Pancreas (tissue), 10 donors: ENCODE results near the gene FIP1L1. TPM values are rescaled to one million over a fixed set of nuclear protein-coding genes. Genes with fewer than 3 reads are reported as not detected.

ENCODE experiments used
- ATAC-seq, 4 donors: fragments of 200-7000 bp; cut with Tn5 transposase; one replicate each; pipeline versions ENCODE4 v1.8.0 to v1.9.1; 2020; ENCODE audit warnings: mild to moderate bottlenecking in 4 of 4, moderate library complexity in 4 of 4
- DNase-seq, 6 donors: peaks; one replicate each; pipeline ENCODE4 v3.0.0-alpha.2; 2020
- FAIRE-seq: peaks from 2 replicates; lab custom pipeline; 2012; peaks lifted over from hg19 to GRCh38; lab: Jason Lieb, UNC
- H3K27ac ChIP-seq, 4 donors: fragments of 200-600 bp; sonication (generic); 1 replicate in 3 of 4; 2 replicates in 1 of 4; pipeline versions ENCODE4 v1.5.0 to v1.8.0; 2020
- H3K27me3 ChIP-seq, 4 donors: fragments of 200-600 bp; one replicate each; pipeline ENCODE4 v1.8.0; 2021
- H3K36me3 ChIP-seq, 3 donors: fragments of 200-600 bp; sonication (generic) in 1 of 3; one replicate each; pipeline versions ENCODE4 v1.5.0 to v1.8.0; 2020 to 2021
- H3K4me1 ChIP-seq, 3 donors: fragments of 200-600 bp; one replicate each; pipeline ENCODE4 v1.8.0; 2021
- H3K4me3 ChIP-seq, 4 donors: fragments of 200-600 bp; sonication (generic) in 2 of 4; one replicate each; pipeline versions ENCODE4 v1.5.0 to v1.8.0; 2020 to 2021
- H3K9me3 ChIP-seq, 4 donors: fragments of 200-600 bp; one replicate each; pipeline ENCODE4 v1.8.0; 2021
- WGBS, 2 donors: extraction: QIAGEN DNeasy Blood & Tissue Kit; methylation state at CpG; one replicate each; pipeline ENCODE4 v1.1.7; 2013; 5-methylcytosine and 5-hydroxymethylcytosine counted together
- intact Hi-C, 3 donors: fragments of 100-400 bp; cut with DNase I; formaldehyde crosslinking; loops; one replicate each; pipeline versions ENCODE4 v1.11.1 to v1.14.2; 2022
- polyA plus RNA-seq, 2 donors: library from polyadenylated mRNA; stranded (reverse); fragments of 200-250 nt; gene quantifications; one replicate each; pipeline ENCODE4 v1.2.3, GENCODE V29; 2013
- total RNA-seq, 6 donors: library from RNA; stranded (reverse); fragmentation: NEBNext Ultra II Directional in 4 of 6; extraction: Animal tissue kit (Norgen Biotek cat#: 25700) in 4 of 6; gene quantifications; one replicate each; pipeline versions ENCODE4 v1.2.1 to v1.2.4, GENCODE V29; 2021 to 2023
- TF ChIP-seq, protein P1 (sequence below), 4 donors: fragments of 200-600 bp; sonication (generic) in 3 of 4; IDR thresholded peaks; one replicate each; pipeline versions ENCODE4 v1.5.0 to v1.8.0; 2021; ENCODE audit warnings: antibody characterized with exemption in 4 of 4
- donor health status: healthy with polysubstance abuse.
- donor health status: DM: no; HTN: no; CAD: no; lungs with moderate emphysema.
- donor health status: DM: no; HTN: no; CAD: no.
- donor health status: control.
- donor health status: control.
- donor health status: Bipolar disorder and iron deficiency.
- donor health status: DM: yes; HTN: yes; CAD: no.
- donor health status: DM: no; HTN: no; CAD: no.
- donor health status: DM: no; HTN: no; CAD: no.
- donor health status: DM: yes; HTN: yes; CAD: no.

Gene FIP1L1
- total and polyA plus RNA-seq, 8 donors = 10.0 to 27.8 (median 18.0) TPM

DNA sequence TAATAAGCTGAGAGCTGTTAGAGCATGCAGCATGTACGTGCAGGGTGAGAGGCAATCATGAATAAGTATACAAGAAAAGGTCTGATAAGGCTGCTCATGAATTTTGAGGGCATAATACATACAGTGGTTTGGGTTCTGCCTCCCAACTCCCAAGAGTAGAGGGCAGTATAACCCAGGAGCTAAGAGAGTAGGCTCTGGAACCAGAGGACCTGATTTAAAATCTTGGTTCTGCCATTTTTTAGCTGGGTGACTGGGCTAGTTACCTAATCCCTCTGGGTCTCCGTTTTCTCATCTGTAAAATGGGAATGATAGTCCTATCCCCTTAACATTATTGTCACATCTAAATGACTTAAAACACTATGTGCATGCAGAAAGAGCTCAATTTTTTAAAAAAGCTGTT, 128.5 kb downstream of the FIP1L1 start:
- ATAC-seq (no peak), FAIRE-seq (no peak), DNase-seq (no peak)
- Histone ChIP-seq H3K27me3 (no peaks in the 10 kb centered on the region), H3K36me3 (peaks cover 0 to 10% (median 6%) of the 10 kb centered on the region in 3 donors), H3K9me3 (no peaks in the 10 kb centered on the region), H3K27ac (no peak overlapping the region), H3K4me1 (no peaks in the 10 kb centered on the region), H3K4me3 (no peak overlapping the region)
- 90 to 93% methylated on average over 2 of the region's 2 CpGs for WGBS, 2 donors
- intact Hi-C loops = no loop called here
- TF ChIP-seq, protein P1, sequence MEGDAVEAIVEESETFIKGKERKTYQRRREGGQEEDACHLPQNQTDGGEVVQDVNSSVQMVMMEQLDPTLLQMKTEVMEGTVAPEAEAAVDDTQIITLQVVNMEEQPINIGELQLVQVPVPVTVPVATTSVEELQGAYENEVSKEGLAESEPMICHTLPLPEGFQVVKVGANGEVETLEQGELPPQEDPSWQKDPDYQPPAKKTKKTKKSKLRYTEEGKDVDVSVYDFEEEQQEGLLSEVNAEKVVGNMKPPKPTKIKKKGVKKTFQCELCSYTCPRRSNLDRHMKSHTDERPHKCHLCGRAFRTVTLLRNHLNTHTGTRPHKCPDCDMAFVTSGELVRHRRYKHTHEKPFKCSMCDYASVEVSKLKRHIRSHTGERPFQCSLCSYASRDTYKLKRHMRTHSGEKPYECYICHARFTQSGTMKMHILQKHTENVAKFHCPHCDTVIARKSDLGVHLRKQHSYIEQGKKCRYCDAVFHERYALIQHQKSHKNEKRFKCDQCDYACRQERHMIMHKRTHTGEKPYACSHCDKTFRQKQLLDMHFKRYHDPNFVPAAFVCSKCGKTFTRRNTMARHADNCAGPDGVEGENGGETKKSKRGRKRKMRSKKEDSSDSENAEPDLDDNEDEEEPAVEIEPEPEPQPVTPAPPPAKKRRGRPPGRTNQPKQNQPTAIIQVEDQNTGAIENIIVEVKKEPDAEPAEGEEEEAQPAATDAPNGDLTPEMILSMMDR (IDR thresholded peaks at IDR 0.05) = no peak

DNA sequence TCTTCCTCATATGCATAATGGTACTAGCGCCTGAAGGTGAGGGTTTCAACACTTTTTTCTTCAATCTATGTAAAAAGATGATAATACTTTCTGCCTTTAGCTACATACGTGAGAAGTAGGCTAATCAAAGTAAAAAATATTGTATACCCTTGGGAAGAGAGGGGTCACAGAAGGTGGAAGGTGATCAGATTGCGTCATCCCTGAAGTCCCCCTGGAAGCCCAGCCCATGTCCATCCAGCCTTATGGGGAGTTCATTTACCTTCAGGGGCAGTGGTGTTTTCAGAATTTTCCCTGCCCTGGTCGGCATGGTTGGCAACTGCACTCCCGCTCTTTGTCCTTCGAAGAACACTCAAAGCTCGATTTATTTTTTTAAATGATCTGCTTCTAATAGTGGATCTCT, 129.6 kb downstream of the FIP1L1 start:
- no peaks in the 10 kb centered on the region for H3K9me3 ChIP-seq
- TF ChIP-seq, protein P1 (IDR thresholded peaks at IDR 0.05) = no peak
- WGBS, 2 donors = 93% methylated on average over 7 of the region's 7 CpGs
- no peak overlapping the region for H3K27ac ChIP-seq
- no peaks in the 10 kb centered on the region for H3K4me1 ChIP-seq
- H3K27me3 ChIP-seq = no peaks in the 10 kb centered on the region
- no peak for DNase-seq
- intact Hi-C loops = no loop called here
- ATAC-seq = peak in 1 of 4 donors; percentile 15
- no peak for FAIRE-seq
- H3K4me3 ChIP-seq = no peak overlapping the region
- H3K36me3 ChIP-seq = peaks cover 0 to 10% (median 6%) of the 10 kb centered on the region in 3 donors

DNA sequence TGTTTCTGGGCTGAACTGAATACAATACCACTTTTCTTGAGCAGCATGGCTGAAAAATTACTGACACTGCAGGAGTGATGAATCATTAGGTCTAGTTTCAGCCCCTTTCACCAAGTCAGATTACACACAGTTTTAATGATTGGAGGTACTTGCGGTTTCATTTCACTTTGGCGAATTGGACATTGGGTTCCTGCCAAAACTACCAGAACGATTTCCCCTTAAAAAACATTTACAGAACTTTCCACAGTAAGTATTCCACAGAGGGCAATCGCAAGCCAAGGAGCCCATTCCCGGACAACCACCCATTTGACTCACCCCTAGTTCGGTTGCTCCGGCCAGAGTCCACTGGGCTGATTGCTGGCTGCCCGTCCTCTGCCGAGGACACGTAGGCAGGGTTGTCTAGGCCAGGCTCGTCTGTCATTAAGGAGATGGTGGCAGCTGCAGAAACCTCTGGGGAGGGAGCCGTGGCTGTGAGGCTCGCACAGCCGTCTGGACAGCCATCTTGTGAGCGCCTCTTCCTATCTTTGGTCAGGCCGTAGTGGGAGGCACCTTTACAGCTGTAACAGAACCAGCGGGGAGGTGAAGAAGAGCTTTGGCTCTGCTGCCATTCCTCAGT, 130.3 kb downstream of the FIP1L1 start:
- Histone ChIP-seq H3K36me3 (peaks cover 0 to 10% (median 6%) of the 10 kb centered on the region in 3 donors), H3K27ac (peak overlapping the region in 1 of 4 donors; percentile 59), H3K4me1 (no peaks in the 10 kb centered on the region), H3K4me3 (no peak overlapping the region), H3K9me3 (no peaks in the 10 kb centered on the region), H3K27me3 (no peaks in the 10 kb centered on the region)
- FAIRE-seq = no peak
- DNase-seq = peak in 1 of 6 donors; percentile 42
- WGBS, 2 donors = 81 to 85% methylated on average over 17 of the region's 17 CpGs
- ATAC-seq = peak in 3 of 4 donors; percentile 42 to 77 (median 69)
- intact Hi-C loops = no loop called here
- TF ChIP-seq, protein P1 (IDR thresholded peaks at IDR 0.05) = no peak

DNA sequence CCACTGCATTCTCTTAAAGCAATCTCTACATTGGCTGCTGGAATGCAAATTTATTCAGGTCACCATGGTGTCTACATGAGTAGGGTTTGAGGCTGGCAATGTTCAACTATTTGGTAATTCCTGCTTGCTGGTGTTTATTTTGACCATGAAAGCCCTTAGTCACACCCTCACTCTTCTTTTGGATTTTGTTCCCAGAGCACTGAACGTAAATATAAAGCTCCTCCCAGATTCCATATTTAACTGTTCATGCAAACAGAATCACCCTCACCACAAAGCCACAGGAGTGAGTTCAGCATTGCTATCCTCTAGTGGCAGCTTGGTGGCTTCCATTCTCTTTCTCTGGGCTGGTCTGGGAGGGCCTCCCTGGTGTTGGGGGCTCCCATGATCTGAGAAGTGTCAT, 131.0 kb downstream of the FIP1L1 start:
- no peaks in the 10 kb centered on the region for H3K27me3 ChIP-seq
- H3K9me3 ChIP-seq = no peaks in the 10 kb centered on the region
- peaks cover 0 to 10% (median 6%) of the 10 kb centered on the region in 3 donors for H3K36me3 ChIP-seq
- H3K4me1 ChIP-seq = no peaks in the 10 kb centered on the region
- intact Hi-C loops = no loop called here
- no peak overlapping the region for H3K27ac ChIP-seq
- no peak overlapping the region for H3K4me3 ChIP-seq
- WGBS, 2 donors = 80 to 84% methylated on average over 1 of the region's 1 CpG
- DNase-seq (no peak), ATAC-seq (no peak), FAIRE-seq (no peak)
- TF ChIP-seq, protein P1 (IDR thresholded peaks at IDR 0.05) = no peak

DNA sequence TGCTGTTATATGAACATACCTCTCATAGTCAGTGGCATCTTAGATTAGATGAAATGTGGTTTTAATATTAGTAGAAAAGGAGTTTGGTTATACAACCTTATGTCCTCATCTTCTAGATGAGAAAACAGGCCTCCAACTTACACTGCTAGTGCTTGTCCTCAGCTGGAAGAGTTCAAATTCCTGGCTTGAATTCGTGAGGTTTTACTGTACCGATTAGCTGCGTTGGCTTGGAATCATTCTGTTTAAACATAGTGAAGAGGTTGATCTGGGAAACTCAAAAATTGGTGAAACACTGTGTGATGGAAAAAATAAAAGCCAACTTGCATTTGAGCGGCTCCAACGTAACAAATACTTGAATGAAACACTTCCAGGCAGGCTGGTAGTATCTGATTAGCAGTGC, 132.9 kb downstream of the FIP1L1 start:
- intact Hi-C loops = no loop called here
- DNase-seq (no peak), FAIRE-seq (no peak), ATAC-seq (no peak)
- WGBS, 2 donors = 25 to 30% methylated on average over 5 of the region's 5 CpGs
- Histone ChIP-seq H3K9me3 (no peaks in the 10 kb centered on the region), H3K27me3 (no peaks in the 10 kb centered on the region), H3K4me3 (no peak overlapping the region), H3K36me3 (peaks cover 0 to 10% (median 6%) of the 10 kb centered on the region in 3 donors), H3K4me1 (no peaks in the 10 kb centered on the region), H3K27ac (no peak overlapping the region)
- TF ChIP-seq, protein P1 (IDR thresholded peaks at IDR 0.05) = no peak
